ENCODE data around the gene RPL10A.

The RPL10A gene

GRCh38 chr6:35489995-35490791 lies 22.0 kb downstream of the RPL10A start:
- H3K4me3 ChIP-seq (ENCODE audit: low read depth, low read length): peak overlapping the region; percentile 36
- POLR2A ChIA-PET: interaction anchor here (0.7 to 2.4 kb wide), 3 partner anchors 13 to 19 kb away, joined by 3 to 11 read pairs (median 3); no protein-coding TSS in a partner anchor
- no peak for DNase-seq (ENCODE audit: low read depth, low spot score)
- no peak for TF ChIP-seq CTCF (IDR thresholded peaks at IDR 0.05; ENCODE audit: insufficient read depth, low read length, missing control alignments)
- CTCF ChIA-PET: interaction anchor here (0.8 to 1.5 kb wide), 4 partner anchors 10 to 247 kb away, joined by 3 to 4 read pairs (median 3); partner anchors contain the start of gene ARMC12

- peak overlapping the region; percentile 8; the same call in 1 of the 2 replicates for H3K4me3 ChIP-seq (ENCODE audit: low read depth, low read length)
- ChIA-PET POLR2A (interaction anchor here (1.0 kb wide), 1 partner anchor 33 kb away, joined by 3 read pairs; no protein-coding TSS in a partner anchor), CTCF (interaction anchor here (1.3 to 1.5 kb wide), 2 partner anchors 11 to 24 kb away, joined by 3 read pairs; no protein-coding TSS in a partner anchor)
- DNase-seq (ENCODE audit: low read depth, low spot score): no peak
- TF ChIP-seq CTCF (IDR thresholded peaks at IDR 0.05; ENCODE audit: insufficient read depth, low read length, missing control alignments): no peak
Measured at GRCh38 chr6:35490821-35491557, 22.8 kb downstream of the RPL10A start.

GRCh38 chr6:35491558-35492257 lies 23.5 kb downstream of the RPL10A start:
- POLR2A ChIA-PET: interaction anchor here (0.6 to 1.2 kb wide), 3 partner anchors 18 to 77 kb away, joined by 3 to 4 read pairs (median 3); no protein-coding TSS in a partner anchor
- DNase-seq (ENCODE audit: low read depth, low spot score): no peak

GRCh38 chr6:35492258-35492973 lies 24.2 kb downstream of the RPL10A start:
- TF ChIP-seq CTCF (IDR thresholded peaks at IDR 0.05; ENCODE audit: insufficient read depth, low read length, missing control alignments): no peak
- DNase-seq (ENCODE audit: low read depth, low spot score): no peak
- POLR2A ChIA-PET: interaction anchor here (0.6 to 1.2 kb wide), 3 partner anchors 19 to 77 kb away, joined by 3 to 4 read pairs (median 3); no protein-coding TSS in a partner anchor
- CTCF ChIA-PET: interaction anchor here (1.2 kb wide), 1 partner anchor 244 kb away, joined by 3 read pairs; the partner anchor contains the start of gene ARMC12
- H3K4me3 ChIP-seq (ENCODE audit: low read depth, low read length): peak overlapping the region; percentile 8

More at GRCh38 chr6:35491558-35492257, 23.5 kb downstream of the RPL10A start:
- CTCF ChIA-PET: interaction anchor here (1.2 kb wide), 1 partner anchor 245 kb away, joined by 3 read pairs; the partner anchor contains the start of gene ARMC12
- H3K4me3 ChIP-seq (ENCODE audit: low read depth, low read length): no peak overlapping the region; the same call in 1 of the 2 replicates
- TF ChIP-seq CTCF (IDR thresholded peaks at IDR 0.05; ENCODE audit: insufficient read depth, low read length, missing control alignments): no peak

GRCh38 chr6:35492974-35493284 lies 24.7 kb downstream of the RPL10A start:
- no peak for TF ChIP-seq CTCF (IDR thresholded peaks at IDR 0.05; ENCODE audit: insufficient read depth, low read length, missing control alignments)
- ChIA-PET CTCF (interaction anchor here (1.2 kb wide), 1 partner anchor 244 kb away, joined by 3 read pairs; the partner anchor contains the start of gene ARMC12), POLR2A (no interaction called here)
- DNase-seq (ENCODE audit: low read depth, low spot score): no peak
- no peak overlapping the region for H3K4me3 ChIP-seq (ENCODE audit: low read depth, low read length)

Data from AG04449 (cell line).